Measurements from ENCODE around the gene TCF7L2.
A peak's percentile ranks its signal among the peaks of the same experiment; 100 is the strongest.

The TCF7L2 gene

DNA sequence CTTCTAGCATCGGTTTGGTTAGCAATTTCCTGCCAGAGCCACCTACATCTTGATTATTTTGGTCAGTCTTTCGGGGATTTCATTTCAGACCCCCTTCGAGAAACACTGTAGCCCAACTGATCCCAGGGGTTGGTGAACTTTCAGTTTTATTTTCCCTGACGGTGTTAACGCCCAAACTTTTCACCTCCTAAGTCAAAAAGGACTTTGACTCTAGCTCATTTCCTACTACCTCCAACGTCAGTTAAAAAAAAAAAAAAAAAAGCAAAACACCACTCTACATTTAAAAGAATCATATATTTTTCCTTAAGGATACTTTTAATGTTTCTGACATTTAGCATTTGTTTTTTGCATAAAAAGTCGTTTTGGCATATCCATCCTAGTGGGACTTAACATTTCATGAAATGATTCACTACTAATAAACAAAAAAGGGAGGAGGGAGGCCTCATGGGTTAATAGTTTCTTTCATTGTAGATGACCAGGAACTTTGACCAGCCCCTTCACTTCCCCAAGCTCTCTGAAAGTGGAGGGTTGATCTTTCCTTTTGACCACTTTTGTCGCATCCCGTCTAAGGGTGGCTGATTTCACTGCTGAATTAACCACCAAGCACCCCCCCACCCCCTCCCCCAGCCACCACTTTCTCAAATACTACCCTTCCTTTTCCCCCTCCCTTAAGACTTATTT, 764 bp upstream of the TCF7L2 start:
- DNase-seq: no peak

DNA sequence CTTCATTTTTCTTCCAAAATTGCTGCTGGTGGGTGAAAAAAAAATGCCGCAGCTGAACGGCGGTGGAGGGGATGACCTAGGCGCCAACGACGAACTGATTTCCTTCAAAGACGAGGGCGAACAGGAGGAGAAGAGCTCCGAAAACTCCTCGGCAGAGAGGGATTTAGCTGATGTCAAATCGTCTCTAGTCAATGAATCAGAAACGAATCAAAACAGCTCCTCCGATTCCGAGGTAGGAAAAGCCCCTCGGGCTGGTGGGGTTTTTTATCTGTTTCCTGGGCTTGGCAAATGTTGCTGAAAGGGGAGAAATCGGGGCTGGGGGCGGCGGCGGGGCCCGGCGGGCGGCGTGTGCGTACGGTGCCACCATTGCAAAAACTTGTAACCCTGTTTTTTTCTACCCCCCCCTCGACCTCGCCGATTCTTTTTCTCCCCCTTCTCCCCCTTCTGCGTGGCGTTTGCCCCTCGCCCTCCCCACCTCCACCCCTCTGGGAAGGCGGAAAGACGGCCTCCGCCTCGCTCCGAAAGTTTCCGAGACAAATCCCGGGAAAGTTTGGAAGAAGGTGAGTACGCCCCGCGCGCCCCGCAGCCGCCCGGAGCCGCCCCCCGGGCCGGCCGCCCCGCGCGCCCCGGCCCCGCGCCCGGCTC, 789 bp downstream of the TCF7L2 start:
- DNase-seq: peak; percentile 59

DNA sequence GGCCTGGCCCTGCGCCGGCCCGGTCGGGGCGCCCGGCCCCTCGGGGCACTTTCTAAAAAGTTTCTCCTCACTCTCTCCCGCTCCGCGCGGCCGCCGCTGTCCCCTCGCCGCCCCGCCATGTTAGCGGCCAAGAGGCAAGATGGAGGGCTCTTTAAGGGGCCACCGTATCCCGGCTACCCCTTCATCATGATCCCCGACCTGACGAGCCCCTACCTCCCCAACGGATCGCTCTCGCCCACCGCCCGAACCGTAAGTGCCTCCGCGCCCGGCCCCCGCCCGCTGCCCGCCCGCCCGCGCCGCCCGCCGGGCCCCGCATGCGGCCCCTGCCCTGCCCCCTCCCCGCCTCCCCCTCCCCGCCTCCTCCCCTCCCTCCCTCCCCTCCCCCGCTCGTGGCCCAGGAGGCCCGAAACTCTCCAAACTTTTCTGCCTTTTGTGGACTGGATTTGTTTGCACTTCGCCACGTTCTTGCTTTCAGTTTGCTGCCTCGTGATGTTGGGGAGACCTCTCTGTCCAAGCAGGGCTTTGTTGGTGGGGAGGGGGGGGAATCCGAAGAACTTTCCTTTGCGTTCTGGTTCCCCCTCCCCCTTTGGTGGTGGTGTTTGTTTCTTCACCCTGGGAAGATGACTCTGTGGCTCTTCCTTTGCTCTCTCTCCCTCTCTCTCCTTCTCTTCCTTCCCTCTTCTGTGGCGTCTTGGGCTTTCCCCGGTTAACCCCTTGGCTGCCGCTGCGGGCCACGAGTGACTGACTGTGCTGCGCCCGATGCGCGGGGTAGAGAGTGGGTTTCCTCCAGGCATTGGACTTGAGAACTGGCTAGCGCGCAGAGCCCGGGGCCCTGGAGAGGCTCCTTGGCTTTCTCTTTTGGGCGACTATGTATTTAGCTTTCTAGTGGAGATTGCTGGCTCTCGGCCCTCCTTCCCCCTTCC, 1.6 kb downstream of the TCF7L2 start:
- DNase-seq: peak; percentile 88

DNA sequence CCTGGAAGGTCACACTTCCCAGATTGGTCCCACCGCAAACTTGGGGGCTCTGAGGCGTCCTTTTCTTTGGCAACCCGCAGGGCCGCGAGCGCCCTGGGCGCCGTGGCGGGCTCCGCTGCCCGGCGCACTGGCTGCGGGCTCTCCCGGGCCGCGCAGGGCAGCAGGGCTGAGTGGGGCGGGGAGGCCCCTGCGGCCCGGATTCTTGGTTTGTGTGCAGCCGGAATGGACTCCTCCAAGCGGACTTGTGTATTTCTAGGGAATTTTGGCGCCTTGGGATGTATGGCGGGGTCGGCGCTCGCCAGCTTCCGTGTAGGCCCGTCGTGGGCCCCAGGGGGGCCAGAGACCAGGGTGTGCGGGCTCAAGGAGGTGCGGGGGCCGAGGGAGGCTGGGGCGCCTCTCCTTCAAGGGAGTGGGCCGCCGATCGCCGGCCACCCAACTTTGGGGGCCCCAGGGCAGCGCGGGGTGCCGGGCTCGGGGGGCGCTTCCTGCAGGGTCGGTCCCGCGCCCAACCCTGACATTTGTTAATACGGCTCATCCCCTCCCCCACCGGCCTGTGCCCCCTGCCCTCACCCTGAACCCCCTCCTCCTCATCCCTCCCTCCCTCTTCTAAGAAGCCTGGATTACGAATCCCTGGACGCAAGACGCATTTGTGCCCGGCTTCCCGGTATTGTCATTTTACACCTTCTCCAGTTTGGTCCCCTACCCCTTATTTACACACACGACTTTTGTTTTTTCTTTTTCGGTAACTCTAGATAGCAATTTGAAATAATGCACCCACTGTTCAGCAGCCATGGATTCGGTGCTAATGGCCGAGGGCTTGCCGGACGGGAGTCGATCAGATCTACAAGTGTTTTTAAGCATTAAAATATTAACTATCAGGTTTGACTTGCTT, 2.5 kb downstream of the TCF7L2 start:
- peak; percentile 81 for DNase-seq

DNA sequence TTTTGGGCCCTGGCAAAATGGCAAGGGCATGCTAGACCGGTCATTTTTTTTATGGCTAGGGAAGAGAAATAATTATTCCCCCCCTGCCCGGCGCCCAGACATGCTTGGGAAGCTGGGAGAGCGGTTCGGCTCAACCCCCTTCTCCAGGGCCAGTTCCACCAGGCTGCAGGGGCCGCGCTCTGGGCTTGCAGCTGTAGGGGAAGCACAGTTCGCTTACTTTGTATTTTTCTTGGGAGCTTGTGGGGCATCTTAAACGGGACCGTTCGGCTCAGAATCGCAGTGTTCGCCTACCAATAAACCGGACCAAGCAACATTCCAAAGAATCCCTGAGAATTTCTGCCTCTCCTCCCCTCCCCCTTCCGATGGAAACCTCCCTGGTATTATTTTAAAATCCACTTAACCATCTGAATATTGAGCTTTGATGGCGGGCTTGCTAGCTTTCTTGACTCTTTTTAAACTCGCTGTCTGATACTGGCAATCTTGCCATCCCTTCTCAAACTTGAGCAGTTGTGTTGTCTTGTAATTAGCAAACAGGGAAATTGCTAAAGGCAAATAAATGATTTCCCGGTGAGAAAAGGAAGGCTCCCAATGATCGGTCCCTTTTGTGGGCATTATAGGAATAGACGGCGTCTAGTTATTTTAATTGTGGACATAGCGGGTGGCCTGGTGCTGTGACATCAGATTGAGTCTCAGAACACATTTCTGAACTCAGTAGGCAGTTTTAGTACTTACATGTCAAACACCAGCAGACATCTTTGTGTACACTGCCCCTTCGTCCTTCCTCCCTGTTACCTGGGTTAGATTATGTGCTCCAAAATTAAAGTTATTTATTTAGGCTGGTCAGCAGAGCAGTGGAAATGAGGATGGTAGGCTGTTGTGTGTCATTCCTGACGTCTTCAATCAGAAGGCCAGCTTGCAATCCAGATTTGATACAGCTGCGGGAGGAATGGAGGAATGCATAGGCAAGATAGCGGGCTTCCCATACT, 3.4 kb downstream of the TCF7L2 start:
- DNase-seq: peak; percentile 77

DNA sequence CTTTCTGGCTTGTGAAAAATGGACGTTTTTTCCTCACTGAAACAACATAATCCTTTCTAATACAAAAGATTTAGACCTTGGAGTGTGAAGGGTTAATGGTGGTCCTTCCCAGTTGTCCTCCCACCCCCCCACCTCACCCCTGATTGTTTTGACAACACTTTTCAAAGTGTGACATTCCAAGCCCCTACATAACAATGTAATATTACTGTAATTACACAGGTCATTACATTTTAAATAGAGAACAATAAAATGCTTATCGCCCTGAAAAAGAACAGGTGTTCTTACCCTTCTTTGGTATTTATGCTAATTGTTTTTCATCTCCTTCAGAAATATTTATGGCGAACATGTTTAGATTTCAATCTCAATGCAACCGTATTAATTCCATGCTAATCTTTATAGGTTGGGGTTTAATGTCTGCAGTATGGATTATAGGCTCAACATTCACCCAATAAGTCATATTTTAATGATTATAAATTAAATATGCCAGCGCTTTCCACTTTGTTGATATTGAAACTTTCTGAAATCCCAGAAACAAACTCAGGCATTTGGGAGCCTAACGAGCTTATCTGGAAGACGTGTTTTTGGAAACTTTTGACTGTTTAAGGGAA, 5.0 kb downstream of the TCF7L2 start:
- DNase-seq: no peak

DNA sequence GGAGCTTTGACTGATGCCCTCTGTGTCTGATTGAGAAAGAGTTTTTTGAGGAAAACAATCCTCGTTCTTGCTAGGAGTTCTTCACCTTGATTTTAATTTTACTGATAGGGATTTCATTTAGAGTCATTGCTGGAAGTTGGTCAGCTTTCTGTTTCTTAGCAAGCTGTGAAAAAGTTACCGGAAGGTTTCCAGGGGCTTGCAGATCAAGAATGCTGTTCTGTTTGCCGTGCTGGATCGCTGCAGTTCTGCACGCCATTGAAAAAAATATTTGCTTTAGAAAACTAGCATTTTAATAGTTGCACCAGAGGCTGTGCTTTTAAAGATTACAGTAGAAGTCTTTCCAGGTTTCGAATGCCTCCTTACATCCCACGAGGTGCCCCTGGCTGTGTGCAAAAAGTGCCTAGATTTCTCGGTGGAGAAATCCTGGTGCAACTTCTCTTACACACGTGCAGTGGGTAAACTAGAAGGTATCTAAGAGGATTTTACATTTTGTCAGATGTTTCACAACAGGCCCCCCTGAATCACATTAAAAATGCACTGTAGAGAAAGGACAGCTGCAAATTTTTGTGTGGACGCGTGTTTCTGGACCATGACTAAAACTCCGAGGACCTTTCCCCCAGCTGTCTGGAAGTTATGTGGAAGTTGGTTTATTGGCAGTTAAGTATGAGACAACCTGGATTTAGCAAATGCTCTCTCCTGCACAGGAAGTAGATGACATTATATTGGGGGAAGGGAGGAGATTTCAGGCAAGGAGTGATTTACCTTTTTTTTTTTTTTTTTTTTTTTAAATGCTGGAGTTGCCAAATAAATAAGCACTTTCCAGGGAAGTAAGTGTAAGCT, 5.8 kb downstream of the TCF7L2 start:
- DNase-seq: peak; percentile 49

DNA sequence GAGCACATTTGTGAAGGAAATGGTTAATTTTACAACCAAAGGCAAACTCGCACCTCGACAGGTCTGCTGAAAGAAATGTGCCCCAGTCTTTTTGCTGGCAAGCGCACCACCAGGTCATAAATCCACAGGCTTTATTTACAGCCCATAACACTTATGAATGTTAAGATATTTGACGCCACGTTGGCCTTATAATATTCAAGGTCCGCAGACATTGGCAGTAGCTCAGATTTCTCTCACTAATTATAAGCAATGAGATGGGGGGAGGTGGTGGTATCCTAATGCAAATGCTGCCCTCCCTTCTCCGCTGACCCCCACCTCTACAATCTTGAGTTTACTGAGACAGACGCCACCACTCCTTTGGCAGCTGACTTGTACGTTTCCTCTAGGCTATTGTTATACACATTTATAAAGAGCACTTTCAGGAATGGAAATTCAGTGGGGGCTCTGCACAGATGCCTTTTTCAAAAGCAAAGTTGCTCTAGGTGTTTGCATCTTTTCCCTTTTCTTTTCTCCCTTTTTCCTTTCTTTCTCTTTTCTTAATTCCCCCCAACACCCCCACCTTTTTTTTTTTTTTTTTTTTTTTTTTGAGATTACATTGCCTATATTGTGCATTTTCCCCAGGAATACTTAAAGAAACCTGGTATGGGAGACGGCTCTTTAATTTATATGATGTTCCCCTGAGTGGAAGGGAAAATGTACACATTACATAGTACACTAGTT, 6.7 kb downstream of the TCF7L2 start:
- peak; percentile 29 for DNase-seq

DNA sequence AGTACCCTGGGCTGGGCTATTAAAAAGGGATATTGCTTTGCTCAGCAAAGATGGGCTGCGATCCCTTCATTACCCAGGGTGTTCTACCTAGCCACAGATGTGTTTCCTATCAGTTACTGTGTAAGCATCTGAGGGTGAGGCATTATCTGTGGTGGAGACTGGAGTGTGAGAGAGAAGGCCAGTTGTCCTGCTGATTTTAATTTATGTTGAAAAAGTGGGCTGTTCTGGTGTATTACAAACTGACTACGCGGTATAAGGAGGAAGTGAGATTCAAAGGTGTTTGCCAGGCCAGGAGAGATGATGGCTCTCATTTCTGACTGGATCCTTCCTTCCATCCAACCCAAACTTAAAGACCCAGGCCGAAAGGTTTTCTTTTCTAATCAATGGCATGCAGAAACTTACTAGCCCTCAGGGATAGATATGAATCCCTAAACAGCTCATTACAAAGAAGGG, 7.6 kb downstream of the TCF7L2 start:
- no peak for DNase-seq

DNA sequence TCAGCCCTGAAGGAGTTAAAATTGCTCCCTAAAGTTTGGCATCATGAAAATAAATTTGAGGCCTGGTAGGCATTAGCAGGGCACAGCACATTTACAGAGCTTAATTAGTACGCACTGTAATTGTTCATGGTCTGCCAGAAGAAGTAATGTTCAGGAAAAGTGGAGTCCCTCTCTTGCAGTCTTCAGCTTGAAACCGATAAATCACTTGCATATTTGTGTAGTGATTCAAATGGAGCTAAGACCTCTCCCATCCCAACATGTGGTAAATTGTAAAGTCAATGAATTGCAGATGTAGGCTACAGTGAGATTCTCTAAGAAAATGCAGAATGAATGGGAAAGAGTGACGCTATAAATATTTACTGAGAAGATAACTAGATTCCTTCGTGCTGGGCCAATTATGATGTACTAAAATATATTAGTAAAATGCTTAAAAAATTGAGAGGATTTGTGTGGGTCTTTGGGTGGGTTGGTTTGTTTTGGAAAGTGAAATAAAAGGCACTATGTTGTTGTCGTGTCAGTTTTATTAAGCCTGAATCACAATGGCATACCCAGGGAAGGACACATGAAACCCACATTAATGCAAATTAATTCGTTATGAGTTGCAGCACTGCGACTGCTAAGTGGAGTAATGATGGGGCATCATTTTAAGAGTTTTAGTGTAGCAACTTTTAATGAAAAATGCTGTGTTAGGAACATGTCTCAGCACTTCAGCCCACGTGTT, 8.4 kb downstream of the TCF7L2 start:
- no peak for DNase-seq

DNA sequence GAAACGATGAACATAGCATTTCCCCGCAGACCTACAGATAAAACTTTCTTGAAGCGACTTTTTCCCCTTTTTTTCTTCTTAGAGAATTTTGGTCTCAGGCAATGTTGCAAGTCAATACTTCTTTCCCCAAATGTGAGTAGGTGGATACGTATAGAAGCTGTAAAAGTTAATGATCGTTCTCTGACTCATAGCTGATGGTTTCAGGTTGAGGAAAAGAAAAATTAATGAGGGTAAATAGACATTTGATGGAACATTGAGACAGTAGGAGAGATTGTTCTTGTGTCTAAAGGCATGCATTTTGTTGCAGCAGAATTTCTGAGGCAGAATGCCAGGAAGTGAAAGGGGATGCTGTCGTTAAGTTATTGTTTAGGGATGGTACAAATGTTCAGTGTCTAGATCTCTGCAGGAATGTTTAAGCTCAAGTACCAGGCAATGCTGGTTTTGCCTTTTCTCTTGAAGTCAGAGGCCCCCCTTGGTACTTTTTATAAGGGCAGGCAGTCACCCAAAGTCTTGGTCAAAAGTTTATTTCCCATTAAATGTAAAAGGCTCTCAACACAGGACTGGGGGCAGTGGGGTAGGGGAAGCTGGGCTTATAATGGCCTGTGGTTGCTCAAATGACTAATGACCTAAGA, 9.3 kb downstream of the TCF7L2 start:
- DNase-seq: no peak

DNA sequence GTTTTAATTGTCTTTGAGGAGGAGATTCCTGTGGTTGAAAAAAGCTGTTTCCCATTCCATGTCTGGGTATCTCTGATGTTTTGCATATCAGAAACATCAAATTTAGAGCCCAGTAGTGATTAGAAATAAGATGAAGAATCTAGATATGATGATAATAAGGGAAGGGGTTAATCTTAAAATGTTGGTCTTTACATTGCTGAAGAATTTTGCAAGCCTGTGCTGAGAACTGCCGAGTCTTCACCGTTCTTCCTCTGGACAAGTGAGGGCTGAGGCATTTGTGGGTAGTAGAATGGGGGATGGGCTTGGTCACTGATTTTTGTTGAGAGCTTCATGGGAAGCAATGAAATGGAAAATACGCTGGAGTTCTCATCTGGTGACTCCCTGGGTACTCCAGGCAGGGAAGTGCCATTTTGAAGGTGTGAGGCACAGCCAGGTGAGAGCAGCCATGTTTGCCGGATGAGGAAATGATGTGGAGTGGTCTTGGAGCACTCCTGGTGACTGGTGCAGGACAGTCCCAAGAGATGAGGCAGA, 10.2 kb downstream of the TCF7L2 start:
- no peak for DNase-seq

DNA sequence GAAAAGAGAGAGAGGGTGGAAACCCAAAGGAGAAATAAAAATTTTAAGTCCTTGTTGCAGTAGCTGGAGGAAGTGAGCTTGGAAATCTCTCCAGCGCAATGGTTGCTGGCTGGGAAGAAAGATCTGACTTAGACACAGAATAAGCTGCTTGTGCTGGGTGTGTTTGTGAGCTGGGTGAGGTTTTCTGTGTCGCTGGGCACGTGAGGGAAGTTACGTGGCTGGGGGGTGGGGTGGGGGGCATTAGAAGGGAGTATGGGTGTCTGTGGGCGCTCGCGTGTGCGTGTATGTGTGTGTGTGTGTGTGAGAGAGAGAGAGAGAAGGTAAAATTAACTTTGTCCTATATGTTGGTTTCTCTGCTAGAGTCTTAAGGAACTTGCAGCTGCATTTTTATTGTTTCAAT, 11.6 kb downstream of the TCF7L2 start:
- DNase-seq: no peak

DNA sequence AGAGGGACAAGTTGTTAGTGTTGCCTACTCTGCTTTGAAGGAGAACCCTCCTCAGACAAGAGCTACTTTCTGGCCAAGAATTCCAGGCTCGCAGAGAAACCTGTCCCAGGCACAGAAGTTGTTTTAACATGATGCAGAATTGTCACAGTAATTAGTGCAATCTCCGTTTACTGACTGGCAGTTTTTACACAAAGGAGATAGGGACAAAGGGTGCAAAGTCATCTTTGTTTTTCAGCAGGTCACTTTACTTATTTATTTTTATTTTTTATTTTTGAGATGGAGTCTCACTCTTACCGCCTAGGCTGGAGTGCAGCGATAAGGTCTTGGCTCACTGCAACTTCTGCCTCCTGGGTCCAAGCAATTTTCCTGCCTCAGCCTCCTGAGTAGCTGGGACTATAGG, 12.3 kb downstream of the TCF7L2 start:
- DNase-seq: no peak

DNA sequence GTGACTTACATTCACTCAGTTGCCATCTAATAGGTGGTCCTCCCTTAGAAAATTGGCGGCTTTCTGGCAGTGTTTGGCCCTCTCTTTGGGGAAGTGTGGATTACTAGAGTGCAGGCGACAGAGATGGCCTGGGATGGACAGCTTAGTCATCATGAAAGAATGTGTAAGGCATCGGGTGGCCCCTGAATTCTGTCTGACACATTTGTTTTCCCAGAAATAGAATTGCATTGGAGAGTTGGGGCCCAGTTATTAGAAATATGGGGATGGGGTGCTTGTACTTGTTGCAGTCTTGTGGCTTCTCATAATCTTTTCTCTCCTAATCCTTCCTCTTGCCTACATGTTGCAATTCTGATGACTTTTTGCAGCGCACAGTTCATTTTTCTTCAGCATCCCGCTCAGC, 13.8 kb downstream of the TCF7L2 start:
- DNase-seq: no peak

DNA sequence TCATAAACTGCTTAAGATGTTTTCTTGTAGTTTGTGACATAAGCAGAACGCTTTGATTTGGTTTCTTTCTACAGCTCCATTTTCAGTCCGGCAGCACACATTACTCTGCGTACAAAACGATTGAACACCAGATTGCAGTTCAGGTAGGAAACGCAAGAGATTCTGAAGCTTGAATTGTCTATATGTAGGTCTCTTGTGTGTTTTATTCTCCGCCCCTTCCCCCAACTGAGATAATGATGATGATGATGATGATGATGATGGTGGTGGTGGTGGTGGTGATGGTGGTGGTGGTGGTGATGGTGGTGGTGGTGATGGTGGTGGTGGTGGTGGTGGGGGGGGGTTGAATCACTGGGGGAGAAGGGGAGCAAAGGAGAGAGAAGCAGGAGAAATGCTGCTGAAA, 14.4 kb downstream of the TCF7L2 start:
- no peak for DNase-seq

DNA sequence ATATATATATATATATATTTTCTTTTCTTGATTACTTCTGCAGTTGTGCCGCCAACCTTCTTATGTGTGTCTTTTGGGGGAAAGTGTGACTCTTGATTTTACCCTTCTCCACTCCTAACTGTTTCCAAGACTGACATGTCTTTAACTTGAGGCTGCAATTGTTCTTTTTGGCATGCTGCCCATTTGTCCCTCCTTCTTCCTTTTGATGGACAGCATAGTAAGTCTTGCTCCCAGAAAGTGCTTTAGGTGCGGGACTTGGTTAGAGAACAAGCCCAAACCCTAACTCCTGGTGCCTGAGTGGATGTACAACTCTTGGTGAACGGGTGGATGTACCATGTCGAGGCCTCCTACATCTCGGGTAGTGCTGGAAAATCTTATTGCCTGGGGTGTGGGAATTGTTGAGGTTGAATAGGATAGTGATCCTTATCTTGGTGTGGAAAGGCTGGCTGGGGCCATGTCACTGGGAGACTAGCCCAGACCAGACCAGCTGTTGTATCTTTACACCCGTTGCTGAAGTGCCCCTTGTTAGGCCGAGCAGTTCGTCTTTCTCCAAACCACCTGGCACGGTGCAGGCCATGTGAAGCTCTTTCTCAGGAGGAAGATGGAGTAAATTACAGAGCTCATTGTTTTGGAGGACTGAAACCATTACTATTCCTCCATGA, 16.3 kb downstream of the TCF7L2 start:
- no peak for DNase-seq

All from retina (tissue), 1 donor.